ENCODE data around the gene SRRM4.

DNA sequence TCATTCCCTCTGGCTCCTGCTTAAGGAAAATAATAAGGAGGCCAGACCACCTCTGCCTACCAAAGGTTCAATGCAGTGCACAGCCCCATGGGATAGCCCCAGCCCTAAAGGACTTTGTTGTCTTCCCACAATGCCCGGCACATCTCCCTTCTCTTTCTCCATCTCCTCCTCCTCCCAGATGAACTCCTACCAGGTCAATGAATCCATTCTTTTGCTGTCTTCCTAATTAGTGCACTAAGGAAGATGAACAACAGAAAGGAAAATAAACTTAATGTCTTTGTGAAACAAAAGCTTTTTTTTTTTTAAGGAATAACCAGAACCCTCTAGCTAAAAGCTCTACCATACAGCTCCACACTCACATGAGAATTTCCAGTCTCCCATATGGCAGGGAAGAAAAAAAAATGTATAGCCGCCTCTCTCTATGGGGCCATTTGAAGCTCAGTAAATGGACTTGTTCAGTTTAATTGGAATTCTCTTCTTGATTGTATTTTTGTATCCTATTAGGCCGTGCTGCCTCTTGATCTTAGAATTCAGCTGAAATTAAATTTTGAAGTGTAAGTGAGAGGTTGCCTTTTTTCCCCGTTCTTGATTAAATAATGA lies 155.6 kb downstream of the SRRM4 start:
- TF ChIP-seq, protein P1, sequence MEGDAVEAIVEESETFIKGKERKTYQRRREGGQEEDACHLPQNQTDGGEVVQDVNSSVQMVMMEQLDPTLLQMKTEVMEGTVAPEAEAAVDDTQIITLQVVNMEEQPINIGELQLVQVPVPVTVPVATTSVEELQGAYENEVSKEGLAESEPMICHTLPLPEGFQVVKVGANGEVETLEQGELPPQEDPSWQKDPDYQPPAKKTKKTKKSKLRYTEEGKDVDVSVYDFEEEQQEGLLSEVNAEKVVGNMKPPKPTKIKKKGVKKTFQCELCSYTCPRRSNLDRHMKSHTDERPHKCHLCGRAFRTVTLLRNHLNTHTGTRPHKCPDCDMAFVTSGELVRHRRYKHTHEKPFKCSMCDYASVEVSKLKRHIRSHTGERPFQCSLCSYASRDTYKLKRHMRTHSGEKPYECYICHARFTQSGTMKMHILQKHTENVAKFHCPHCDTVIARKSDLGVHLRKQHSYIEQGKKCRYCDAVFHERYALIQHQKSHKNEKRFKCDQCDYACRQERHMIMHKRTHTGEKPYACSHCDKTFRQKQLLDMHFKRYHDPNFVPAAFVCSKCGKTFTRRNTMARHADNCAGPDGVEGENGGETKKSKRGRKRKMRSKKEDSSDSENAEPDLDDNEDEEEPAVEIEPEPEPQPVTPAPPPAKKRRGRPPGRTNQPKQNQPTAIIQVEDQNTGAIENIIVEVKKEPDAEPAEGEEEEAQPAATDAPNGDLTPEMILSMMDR (IDR thresholded peaks at IDR 0.05 in 4 of 5, conservative IDR thresholded peaks at IDR 0.05 in 1 of 5): no peak
- TF ChIP-seq POLR2A (IDR thresholded peaks at IDR 0.05): no peak
